Breast epithelium (tissue), 4 donors: Measurements from ENCODE around the gene C3. TPM values are rescaled to one million over a fixed set of nuclear protein-coding genes. Genes with fewer than 3 reads are reported as not detected.

Experiments
- DNase-seq, 2 donors: peaks; one replicate each; pipeline ENCODE4 v3.0.0-alpha.2; 2019; ENCODE audit warnings: low spot score in 2 of 2
- H3K27ac ChIP-seq, 2 donors: fragments of 200-600 bp; sonication (generic) in 1 of 2; one replicate each; pipeline ENCODE4 v1.5.1; 2016 to 2019; ENCODE audit warnings: mild to moderate bottlenecking in 1 of 2
- H3K27me3 ChIP-seq, 2 donors: fragments of 200-600 bp; sonication (generic) in 1 of 2; one replicate each; pipeline versions ENCODE4 v1.5.1 to v1.6.0; 2017 to 2019; ENCODE audit warnings: control low read depth in 1 of 2, mild to moderate bottlenecking in 1 of 2
- H3K36me3 ChIP-seq: fragments of 200-600 bp; one replicate; pipeline ENCODE4 v1.5.1; 2019
- H3K4me1 ChIP-seq, 2 donors: fragments of 200-600 bp; sonication (generic); one replicate each; pipeline ENCODE4 v1.5.1; 2016 to 2019; ENCODE audit warnings: control low read depth in 1 of 2
- H3K4me3 ChIP-seq, 3 donors: fragments of 200-600 bp; sonication (generic); 1 replicate in 2 of 3; 2 replicates in 1 of 3; pipeline ENCODE4 v1.5.1; 2016 to 2019; ENCODE audit warnings: mild to moderate bottlenecking in 3 of 3, moderate library complexity in 2 of 3
- H3K9me3 ChIP-seq, 2 donors: fragments of 200-600 bp; sonication (generic) in 1 of 2; one replicate each; pipeline ENCODE4 v1.5.1; 2016 to 2019; ENCODE audit warnings: control low read depth in 1 of 2
- CTCF ChIP-seq, 3 donors: fragments of 450-650 bp; IDR thresholded peaks; one replicate each; pipeline ENCODE4 v1.5.1; 2016 to 2017; ENCODE audit warnings: antibody characterized with exemption in 3 of 3, mild to moderate bottlenecking in 3 of 3, moderate library complexity in 3 of 3
- POLR2A ChIP-seq: fragments of 450-650 bp; IDR thresholded peaks from one replicate; pipeline ENCODE4 v1.6.1; 2016; ENCODE audit warnings: antibody characterized with exemption, mild to moderate bottlenecking, moderate library complexity
- POLR2AphosphoS5 ChIP-seq, 3 donors: sonication (generic); formaldehyde crosslinking; IDR thresholded peaks; one replicate each; pipeline ENCODE4 v1.6.1; 2017; ENCODE audit warnings: antibody characterized with exemption in 3 of 3
- intact Hi-C: fragments of 100-400 bp; cut with DNase I; formaldehyde crosslinking; loops from one replicate; pipeline ENCODE4 v1.15.1; 2023; ENCODE audit warnings: low total_unique reads
- total RNA-seq, 3 donors: library from RNA; depleted of rRNA; stranded (reverse); fragments of >200 nt; gene quantifications; one replicate each; pipeline ENCODE4 v1.1.0, GENCODE V29; 2016

The C3 gene
- total RNA-seq, 3 donors from 2014 or later, result 856 to 1,298 (median 1,115) TPM

GRCh38 chr19:6723738-6724137 is 3.3 kb upstream of the C3 start:
- TF ChIP-seq CTCF (IDR thresholded peaks at IDR 0.05), result no peak
- no peak for TF ChIP-seq POLR2AphosphoS5 (IDR thresholded peaks at IDR 0.05)
- TF ChIP-seq POLR2A, result no peak
- peak overlapping the region in 1 of 3 donors; percentile 23 for H3K4me3 ChIP-seq
- H3K4me1 ChIP-seq, result no peaks in the 10 kb centered on the region

DNA sequence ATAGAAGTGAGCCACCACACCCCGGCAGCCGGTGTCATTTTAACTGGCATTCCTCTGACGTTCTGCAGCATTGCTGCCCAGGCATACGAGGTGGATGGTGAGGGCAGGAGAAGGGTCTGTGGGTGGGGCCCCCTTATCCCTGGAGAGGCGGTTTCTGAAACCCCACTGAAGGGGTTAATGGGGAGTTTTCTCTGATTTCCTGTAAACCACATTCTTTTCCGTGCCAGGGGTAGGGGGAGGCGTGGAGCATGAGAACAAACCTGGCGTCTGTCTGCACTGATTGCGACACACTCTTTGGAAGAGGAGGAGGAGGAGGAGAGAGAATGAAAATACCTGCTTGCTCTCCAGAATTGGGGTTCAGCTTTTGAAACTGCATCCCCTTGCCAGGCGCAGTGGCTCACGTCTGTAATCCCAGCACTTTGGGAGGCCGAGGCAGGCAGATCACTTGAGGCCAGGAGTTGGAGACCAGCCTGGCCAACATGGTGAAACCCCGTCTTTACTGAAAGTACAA is 2.7 kb upstream of the C3 start:
- Histone ChIP-seq H3K4me1 (no peaks in the 10 kb centered on the region), H3K9me3 (no peaks in the 10 kb centered on the region), H3K27ac (peak overlapping the region; percentile 72 to 82), H3K27me3 (no peaks in the 10 kb centered on the region), H3K4me3 (peak overlapping the region in 2 of 3 donors; percentile 23 to 33), H3K36me3 (no peaks in the 10 kb centered on the region)
- TF ChIP-seq CTCF (IDR thresholded peaks at IDR 0.05) (no peak), POLR2AphosphoS5 (IDR thresholded peaks at IDR 0.05) (peak; percentile 20 to 74 (median 49)), POLR2A (no peak)
- intact Hi-C loops, result no loop called here
- DNase-seq, result peak in 1 of 2 donors; percentile 67

More at GRCh38 chr19:6723738-6724137, 3.3 kb upstream of the C3 start:
- no peak for DNase-seq
- H3K9me3 ChIP-seq, result no peaks in the 10 kb centered on the region
- H3K27ac ChIP-seq, result peak overlapping the region; percentile 72 to 82
- intact Hi-C loops, result no loop called here
- no peaks in the 10 kb centered on the region for H3K27me3 ChIP-seq
- H3K36me3 ChIP-seq, result no peaks in the 10 kb centered on the region

DNA sequence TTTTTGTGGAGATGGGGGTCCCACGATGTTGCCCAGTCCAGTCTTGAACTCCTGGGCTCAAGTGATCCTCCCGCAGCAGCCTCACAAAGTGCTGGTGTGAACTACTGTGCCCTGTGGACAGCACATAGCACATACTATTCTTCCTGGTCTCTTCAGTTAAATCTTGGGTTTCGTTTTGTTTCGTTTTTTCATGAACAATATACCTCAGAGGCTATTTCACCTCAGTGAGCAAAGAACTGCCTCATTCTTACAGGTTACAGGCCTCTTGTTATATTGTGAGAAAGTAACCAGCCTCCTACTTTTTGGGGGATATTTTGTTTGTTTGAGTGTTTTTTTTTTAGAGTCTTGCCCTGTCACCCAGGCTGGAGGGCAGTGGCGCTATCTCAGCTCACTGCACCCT is 1.3 kb upstream of the C3 start:
- Histone ChIP-seq H3K4me1 (no peaks in the 10 kb centered on the region), H3K27me3 (no peaks in the 10 kb centered on the region), H3K4me3 (no peak overlapping the region), H3K9me3 (no peaks in the 10 kb centered on the region), H3K36me3 (no peaks in the 10 kb centered on the region), H3K27ac (peak overlapping the region; percentile 36 to 72)
- TF ChIP-seq CTCF (IDR thresholded peaks at IDR 0.05) (no peak), POLR2A (no peak), POLR2AphosphoS5 (IDR thresholded peaks at IDR 0.05) (no peak)
- intact Hi-C loops, result no loop called here
- no peak for DNase-seq

GRCh38 chr19:6721138-6721474 is 656 bp upstream of the C3 start:
- H3K27me3 ChIP-seq, result no peaks in the 10 kb centered on the region
- H3K4me1 ChIP-seq, result no peaks in the 10 kb centered on the region
- no peak overlapping the region for H3K4me3 ChIP-seq
- no peaks in the 10 kb centered on the region for H3K9me3 ChIP-seq
- H3K27ac ChIP-seq, result peak overlapping the region; percentile 53 to 72
- no peak for TF ChIP-seq CTCF (IDR thresholded peaks at IDR 0.05)
- TF ChIP-seq POLR2A, result no peak
- no peaks in the 10 kb centered on the region for H3K36me3 ChIP-seq
- intact Hi-C loops, result no loop called here
- DNase-seq, result no peak

DNA sequence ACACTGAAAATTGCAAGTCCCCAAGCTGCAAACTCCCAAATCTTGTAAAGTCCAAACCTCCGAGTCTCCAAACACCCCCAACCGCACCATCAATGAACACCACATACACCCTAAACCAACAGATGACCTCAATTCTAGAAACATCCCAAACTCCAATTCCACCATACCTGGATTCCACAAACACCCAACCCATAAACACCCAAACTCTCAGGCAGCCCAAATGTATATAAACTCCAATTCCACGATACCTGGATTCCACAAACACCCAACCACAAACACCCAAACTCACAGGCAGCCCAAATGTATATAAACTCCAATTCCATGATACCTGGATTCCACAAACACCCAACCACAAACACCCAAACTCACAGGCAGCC is 470 bp downstream of the C3 start:
- no peaks in the 10 kb centered on the region for H3K36me3 ChIP-seq
- TF ChIP-seq CTCF (IDR thresholded peaks at IDR 0.05) (no peak), POLR2AphosphoS5 (IDR thresholded peaks at IDR 0.05) (no peak), POLR2A (no peak)
- H3K27me3 ChIP-seq, result no peaks in the 10 kb centered on the region
- peak overlapping the region in 1 of 2 donors; percentile 53 for H3K27ac ChIP-seq
- H3K9me3 ChIP-seq, result no peaks in the 10 kb centered on the region
- DNase-seq, result no peak
- H3K4me3 ChIP-seq, result peak overlapping the region; percentile 34 to 51 (median 35)
- H3K4me1 ChIP-seq, result no peaks in the 10 kb centered on the region
- intact Hi-C loops, result no loop called here
